Liver (tissue), 9 donors: ENCODE data around the gene AGR2. TPM values are rescaled to one million over a fixed set of nuclear protein-coding genes. Genes with fewer than 3 reads are reported as not detected.

Source experiments
- DNase-seq: peaks from one replicate; pipeline ENCODE4 v3.0.0-alpha.2; 2017; ENCODE audit warnings: low spot score
- H3K27ac ChIP-seq, 2 donors: one replicate each; pipeline ENCODE4 v1.7.0; 2013; ENCODE audit warnings: inconsistent platforms in 2 of 2, low read length in 2 of 2, control low read depth in 1 of 2, low read depth in 1 of 2, mild to moderate bottlenecking in 1 of 2
- H3K27me3 ChIP-seq, 4 donors: one replicate each; pipeline versions ENCODE4 v1.6.1 to v1.7.0; 2013; ENCODE audit warnings: low read length in 3 of 4, inconsistent platforms in 1 of 4, mild to moderate bottlenecking in 1 of 4, moderate library complexity in 1 of 4; ENCODE audit not compliant: control insufficient read depth in 4 of 4, insufficient read depth in 4 of 4
- H3K36me3 ChIP-seq, 4 donors: one replicate each; pipeline versions ENCODE4 v1.6.1 to v1.7.0; 2013; ENCODE audit warnings: low read length in 3 of 4, mild to moderate bottlenecking in 3 of 4, low read depth in 1 of 4, moderate library complexity in 1 of 4; ENCODE audit not compliant: control insufficient read depth in 4 of 4, insufficient read depth in 3 of 4
- H3K4me1 ChIP-seq, 4 donors: one replicate each; pipeline versions ENCODE4 v1.6.1 to v1.7.0; 2013; ENCODE audit warnings: low read length in 3 of 4, mild to moderate bottlenecking in 3 of 4, moderate library complexity in 1 of 4; ENCODE audit not compliant: control insufficient read depth in 4 of 4, insufficient read depth in 4 of 4
- H3K4me3 ChIP-seq, 3 donors: one replicate each; pipeline versions ENCODE4 v1.6.1 to v1.7.0; 2013; ENCODE audit warnings: low read length in 3 of 3, control low read depth in 1 of 3, low read depth in 1 of 3, mild to moderate bottlenecking in 1 of 3
- H3K9ac ChIP-seq, 2 donors: one replicate each; pipeline ENCODE4 v1.7.0; 2013; ENCODE audit warnings: low read length in 2 of 2, mild to moderate bottlenecking in 2 of 2, moderate library complexity in 2 of 2, control low read depth in 1 of 2, low read depth in 1 of 2
- H3K9me3 ChIP-seq, 4 donors: one replicate each; pipeline versions ENCODE4 v1.6.1 to v1.7.0; 2013; ENCODE audit warnings: low read length in 3 of 4; ENCODE audit not compliant: control insufficient read depth in 4 of 4
- FOXA1 ChIP-seq: IDR thresholded peaks from 2 replicates; pipeline ENCODE4 v1.6.1; 2016; ENCODE audit warnings: antibody characterized with exemption
- GABPA ChIP-seq, 2 donors: IDR thresholded peaks in 1 of 2; conservative IDR thresholded peaks in 1 of 2; 2 replicates each; pipeline ENCODE4 v1.6.1; 2016; ENCODE audit warnings: antibody characterized with exemption in 2 of 2, mild to moderate bottlenecking in 1 of 2, moderate library complexity in 1 of 2
- HNF4A ChIP-seq, 2 donors: conservative IDR thresholded peaks; 2 replicates each; pipeline ENCODE4 v1.6.1; 2016; ENCODE audit warnings: antibody characterized with exemption in 2 of 2, mild to moderate bottlenecking in 2 of 2
- JUND ChIP-seq, 2 donors: IDR thresholded peaks; 2 replicates each; pipeline ENCODE4 v1.6.1; 2016; ENCODE audit warnings: antibody characterized with exemption in 2 of 2
- MAX ChIP-seq: IDR thresholded peaks from 2 replicates; pipeline ENCODE4 v1.6.1; 2016; ENCODE audit warnings: antibody characterized with exemption
- NR2F2 ChIP-seq: IDR thresholded peaks from 2 replicates; pipeline ENCODE4 v1.6.1; 2016; ENCODE audit warnings: antibody characterized with exemption
- RAD21 ChIP-seq, 2 donors: IDR thresholded peaks; 2 replicates each; pipeline ENCODE4 v1.6.1; 2016; ENCODE audit warnings: antibody characterized with exemption in 2 of 2, mild to moderate bottlenecking in 2 of 2
- REST ChIP-seq: IDR thresholded peaks from 2 replicates; pipeline ENCODE4 v1.6.1; 2016; ENCODE audit warnings: antibody characterized with exemption, mild to moderate bottlenecking
- RXRA ChIP-seq, 2 donors: IDR thresholded peaks; 2 replicates each; pipeline ENCODE4 v1.6.1; 2017 to 2018; ENCODE audit warnings: antibody characterized with exemption in 2 of 2, mild to moderate bottlenecking in 1 of 2
- SP1 ChIP-seq: IDR thresholded peaks from 2 replicates; pipeline ENCODE4 v1.6.1; 2018; ENCODE audit warnings: antibody characterized with exemption, mild to moderate bottlenecking
- TAF1 ChIP-seq: conservative IDR thresholded peaks from 2 replicates; pipeline ENCODE4 v1.6.1; 2016; ENCODE audit warnings: antibody characterized with exemption, mild to moderate bottlenecking
- WGBS: extraction: QIAGEN DNeasy Blood & Tissue Kit; methylation state at CpG from one replicate; pipeline ENCODE4 v1.1.7; 2013; 5-methylcytosine and 5-hydroxymethylcytosine counted together
- polyA plus RNA-seq, 2 donors: library from polyadenylated mRNA; stranded (reverse) in 1 of 2; unstranded in 1 of 2; fragments of 200-250 nt in 1 of 2; fragments of >200 nt in 1 of 2; fragmentation: Nextera tagmentation in 1 of 2; extraction: Ambion mirVana in 1 of 2; gene quantifications; one replicate each; pipeline versions ENCODE4 v1.2.1 to v1.2.3, GENCODE V29; 2013 to 2015
- total RNA-seq, 2 donors: library from RNA; depleted of rRNA; stranded (reverse); fragments of >200 nt; gene quantifications; one replicate each; pipeline ENCODE4 v1.2.3, GENCODE V29; 2014
- TF ChIP-seq, protein P1 (sequence below): fragments of 150-350 bp; IDR thresholded peaks from 2 replicates; pipeline ENCODE4 v1.5.1; 2017; ENCODE audit warnings: improper control_type of control experiment, low read depth, low read length; ENCODE audit not compliant: missing input control
- TF ChIP-seq, protein P2 (sequence below): IDR thresholded peaks from 2 replicates; pipeline ENCODE4 v1.6.1; 2016; ENCODE audit warnings: antibody characterized with exemption
- donor health status: healthy.
- donor health status: healthy.
- donor health status: healthy.
- donor health status: healthy.
- donor health status: healthy.

AGR2 gene
- total and polyA plus RNA-seq, 4 donors: 0.37 to 0.45 TPM; not detected in 2

- H3K36me3 ChIP-seq: no peaks in the 10 kb centered on the region
- H3K27me3 ChIP-seq: no peaks in the 10 kb centered on the region
- TF ChIP-seq HNF4A (conservative IDR thresholded peaks at IDR 0.05): no peak
- no peak overlapping the region for H3K9ac ChIP-seq
- WGBS: 83% methylated on average over 2 of the region's 2 CpGs
- no peak overlapping the region for H3K27ac ChIP-seq
- H3K4me1 ChIP-seq: no peaks in the 10 kb centered on the region
- peaks cover 0 to 1% (median 0%) of the 10 kb centered on the region in 4 donors for H3K9me3 ChIP-seq
- DNase-seq: no peak
- H3K4me3 ChIP-seq: no peak overlapping the region
These were observed 39.4 kb downstream of the AGR2 start for GRCh38 chr7:16765436-16765859.

- no peak overlapping the region for H3K4me3 ChIP-seq
- no peaks in the 10 kb centered on the region for H3K4me1 ChIP-seq
- TF ChIP-seq MAX (no peak), TAF1 (no peak), RAD21 (IDR thresholded peaks at IDR 0.05) (no peak), JUND (IDR thresholded peaks at IDR 0.05) (no peak), GABPA (IDR thresholded peaks at IDR 0.05 in 1 of 2, conservative IDR thresholded peaks at IDR 0.05 in 1 of 2) (no peak), FOXA1 (no peak), NR2F2 (no peak), REST (no peak), SP1 (no peak), HNF4A (conservative IDR thresholded peaks at IDR 0.05) (no peak), RXRA (IDR thresholded peaks at IDR 0.05) (no peak)
- TF ChIP-seq, protein P1, sequence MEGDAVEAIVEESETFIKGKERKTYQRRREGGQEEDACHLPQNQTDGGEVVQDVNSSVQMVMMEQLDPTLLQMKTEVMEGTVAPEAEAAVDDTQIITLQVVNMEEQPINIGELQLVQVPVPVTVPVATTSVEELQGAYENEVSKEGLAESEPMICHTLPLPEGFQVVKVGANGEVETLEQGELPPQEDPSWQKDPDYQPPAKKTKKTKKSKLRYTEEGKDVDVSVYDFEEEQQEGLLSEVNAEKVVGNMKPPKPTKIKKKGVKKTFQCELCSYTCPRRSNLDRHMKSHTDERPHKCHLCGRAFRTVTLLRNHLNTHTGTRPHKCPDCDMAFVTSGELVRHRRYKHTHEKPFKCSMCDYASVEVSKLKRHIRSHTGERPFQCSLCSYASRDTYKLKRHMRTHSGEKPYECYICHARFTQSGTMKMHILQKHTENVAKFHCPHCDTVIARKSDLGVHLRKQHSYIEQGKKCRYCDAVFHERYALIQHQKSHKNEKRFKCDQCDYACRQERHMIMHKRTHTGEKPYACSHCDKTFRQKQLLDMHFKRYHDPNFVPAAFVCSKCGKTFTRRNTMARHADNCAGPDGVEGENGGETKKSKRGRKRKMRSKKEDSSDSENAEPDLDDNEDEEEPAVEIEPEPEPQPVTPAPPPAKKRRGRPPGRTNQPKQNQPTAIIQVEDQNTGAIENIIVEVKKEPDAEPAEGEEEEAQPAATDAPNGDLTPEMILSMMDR: no peak
- TF ChIP-seq, protein P2, sequence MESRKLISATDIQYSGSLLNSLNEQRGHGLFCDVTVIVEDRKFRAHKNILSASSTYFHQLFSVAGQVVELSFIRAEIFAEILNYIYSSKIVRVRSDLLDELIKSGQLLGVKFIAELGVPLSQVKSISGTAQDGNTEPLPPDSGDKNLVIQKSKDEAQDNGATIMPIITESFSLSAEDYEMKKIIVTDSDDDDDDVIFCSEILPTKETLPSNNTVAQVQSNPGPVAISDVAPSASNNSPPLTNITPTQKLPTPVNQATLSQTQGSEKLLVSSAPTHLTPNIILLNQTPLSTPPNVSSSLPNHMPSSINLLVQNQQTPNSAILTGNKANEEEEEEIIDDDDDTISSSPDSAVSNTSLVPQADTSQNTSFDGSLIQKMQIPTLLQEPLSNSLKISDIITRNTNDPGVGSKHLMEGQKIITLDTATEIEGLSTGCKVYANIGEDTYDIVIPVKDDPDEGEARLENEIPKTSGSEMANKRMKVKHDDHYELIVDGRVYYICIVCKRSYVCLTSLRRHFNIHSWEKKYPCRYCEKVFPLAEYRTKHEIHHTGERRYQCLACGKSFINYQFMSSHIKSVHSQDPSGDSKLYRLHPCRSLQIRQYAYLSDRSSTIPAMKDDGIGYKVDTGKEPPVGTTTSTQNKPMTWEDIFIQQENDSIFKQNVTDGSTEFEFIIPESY: no peak
- WGBS: 93% methylated on average over 3 of the region's 3 CpGs
- H3K27me3 ChIP-seq: no peaks in the 10 kb centered on the region
- no peak overlapping the region for H3K9ac ChIP-seq
- peaks cover 0 to 1% (median 0%) of the 10 kb centered on the region in 4 donors for H3K9me3 ChIP-seq
- DNase-seq: no peak
- H3K36me3 ChIP-seq: no peaks in the 10 kb centered on the region
- no peak overlapping the region for H3K27ac ChIP-seq
These were observed 39.9 kb downstream of the AGR2 start for GRCh38 chr7:16764942-16765341.
